Astrocyte (in vitro differentiated cells and primary cell): ENCODE results near the gene ACAP3.

ENCODE experiments used
- EZH2 ChIP-seq: IDR thresholded peaks from 2 replicates; pipeline ENCODE4 v1.6.1; 2012; ENCODE audit warnings: mild to moderate bottlenecking, low read length, inconsistent platforms; ENCODE audit not compliant: insufficient read depth
- TF ChIP-seq, protein P1 (sequence below): IDR thresholded peaks from 2 replicates; pipeline ENCODE4 v1.5.1; 2011; ENCODE audit warnings: low read depth, mild to moderate bottlenecking, inconsistent platforms, low read length, moderate library complexity; ENCODE audit not compliant: insufficient read depth

- TF ChIP-seq, protein P1, sequence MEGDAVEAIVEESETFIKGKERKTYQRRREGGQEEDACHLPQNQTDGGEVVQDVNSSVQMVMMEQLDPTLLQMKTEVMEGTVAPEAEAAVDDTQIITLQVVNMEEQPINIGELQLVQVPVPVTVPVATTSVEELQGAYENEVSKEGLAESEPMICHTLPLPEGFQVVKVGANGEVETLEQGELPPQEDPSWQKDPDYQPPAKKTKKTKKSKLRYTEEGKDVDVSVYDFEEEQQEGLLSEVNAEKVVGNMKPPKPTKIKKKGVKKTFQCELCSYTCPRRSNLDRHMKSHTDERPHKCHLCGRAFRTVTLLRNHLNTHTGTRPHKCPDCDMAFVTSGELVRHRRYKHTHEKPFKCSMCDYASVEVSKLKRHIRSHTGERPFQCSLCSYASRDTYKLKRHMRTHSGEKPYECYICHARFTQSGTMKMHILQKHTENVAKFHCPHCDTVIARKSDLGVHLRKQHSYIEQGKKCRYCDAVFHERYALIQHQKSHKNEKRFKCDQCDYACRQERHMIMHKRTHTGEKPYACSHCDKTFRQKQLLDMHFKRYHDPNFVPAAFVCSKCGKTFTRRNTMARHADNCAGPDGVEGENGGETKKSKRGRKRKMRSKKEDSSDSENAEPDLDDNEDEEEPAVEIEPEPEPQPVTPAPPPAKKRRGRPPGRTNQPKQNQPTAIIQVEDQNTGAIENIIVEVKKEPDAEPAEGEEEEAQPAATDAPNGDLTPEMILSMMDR = no peak
- no peak for TF ChIP-seq EZH2
Measured at GRCh38 chr1:1342584-1343115, 34.9 kb upstream of the ACAP3 start.
